ENCODE results near the gene PSMD12.
"Not testable (repeated sequence)": the region's sequence is repeated elsewhere in the genome, so short reads cannot be mapped to it uniquely, and the experiment has no call there.

PSMD12 gene

GRCh38 chr17:67401598-67402504 lies 35.5 kb upstream of the PSMD12 start:
- Histone ChIP-seq H3K9ac (ENCODE audit: low read depth, low read length) (no peak overlapping the region), H3K9me3 (ENCODE audit: insufficient read depth, low read depth, low read length) (no peaks in the 10 kb centered on the region), H3K27me3 (ENCODE audit: insufficient read depth, low read length) (no peaks in the 10 kb centered on the region), H3K4me3 (ENCODE audit: low read length) (no peak overlapping the region), H3K4me1 (ENCODE audit: insufficient read depth, low read length) (peaks cover 20% of the 10 kb centered on the region), H3K36me3 (ENCODE audit: insufficient read depth, low read depth, low read length) (no peaks in the 10 kb centered on the region), H3K27ac (ENCODE audit: low read length) (no peak overlapping the region)

DNA sequence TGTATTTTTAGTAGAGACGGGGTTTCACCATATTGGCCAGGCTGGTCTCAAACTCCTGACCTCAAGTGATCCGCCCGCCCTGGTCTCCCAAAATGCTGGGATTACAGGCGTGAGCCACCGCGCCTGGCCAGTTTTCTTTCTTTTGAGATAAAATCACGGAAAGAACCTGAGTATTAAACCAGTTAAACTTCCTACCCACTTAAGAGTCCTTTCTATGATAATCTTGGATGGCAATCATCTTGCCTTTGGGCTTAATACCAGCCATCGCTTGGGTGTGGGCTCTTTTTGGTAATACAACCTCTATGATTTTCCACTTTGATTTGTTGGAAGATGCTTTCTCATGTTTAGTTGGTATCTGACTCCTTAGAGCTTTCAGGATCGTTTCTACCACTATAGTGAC lies 34.7 kb upstream of the PSMD12 start:
- Histone ChIP-seq H3K9ac (ENCODE audit: low read depth, low read length) (no peak overlapping the region), H3K27me3 (ENCODE audit: insufficient read depth, low read length) (no peaks in the 10 kb centered on the region), H3K27ac (ENCODE audit: low read length) (no peak overlapping the region), H3K4me1 (ENCODE audit: insufficient read depth, low read length) (peaks cover 20% of the 10 kb centered on the region), H3K36me3 (ENCODE audit: insufficient read depth, low read depth, low read length) (no peaks in the 10 kb centered on the region), H3K4me3 (ENCODE audit: low read length) (no peak overlapping the region), H3K9me3 (ENCODE audit: insufficient read depth, low read depth, low read length) (no peaks in the 10 kb centered on the region)

DNA sequence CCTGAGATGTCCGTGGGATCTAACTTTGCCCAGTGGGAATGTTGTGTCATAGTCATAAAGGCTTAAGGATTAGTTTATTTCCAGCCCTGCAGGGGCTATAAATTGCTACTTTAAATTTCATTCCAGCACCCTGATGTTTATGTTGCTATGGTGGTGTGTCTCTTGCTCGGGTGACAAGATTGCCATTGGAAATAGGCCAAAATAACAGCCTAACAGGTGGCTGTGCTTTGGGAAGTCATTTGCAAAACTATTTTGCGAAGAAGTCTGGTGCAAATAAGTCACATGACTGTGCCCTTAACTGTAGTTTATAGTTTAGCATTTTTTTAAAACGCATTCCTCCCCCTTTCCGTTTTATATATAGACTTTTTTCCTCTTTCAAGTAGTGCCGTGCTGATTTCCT lies 33.8 kb upstream of the PSMD12 start:
- Histone ChIP-seq H3K27me3 (ENCODE audit: insufficient read depth, low read length) (no peaks in the 10 kb centered on the region), H3K27ac (ENCODE audit: low read length) (no peak overlapping the region), H3K4me1 (ENCODE audit: insufficient read depth, low read length) (peaks cover 20% of the 10 kb centered on the region), H3K36me3 (ENCODE audit: insufficient read depth, low read depth, low read length) (no peaks in the 10 kb centered on the region), H3K9ac (ENCODE audit: low read depth, low read length) (no peak overlapping the region), H3K9me3 (ENCODE audit: insufficient read depth, low read depth, low read length) (no peaks in the 10 kb centered on the region), H3K4me3 (ENCODE audit: low read length) (no peak overlapping the region)

DNA sequence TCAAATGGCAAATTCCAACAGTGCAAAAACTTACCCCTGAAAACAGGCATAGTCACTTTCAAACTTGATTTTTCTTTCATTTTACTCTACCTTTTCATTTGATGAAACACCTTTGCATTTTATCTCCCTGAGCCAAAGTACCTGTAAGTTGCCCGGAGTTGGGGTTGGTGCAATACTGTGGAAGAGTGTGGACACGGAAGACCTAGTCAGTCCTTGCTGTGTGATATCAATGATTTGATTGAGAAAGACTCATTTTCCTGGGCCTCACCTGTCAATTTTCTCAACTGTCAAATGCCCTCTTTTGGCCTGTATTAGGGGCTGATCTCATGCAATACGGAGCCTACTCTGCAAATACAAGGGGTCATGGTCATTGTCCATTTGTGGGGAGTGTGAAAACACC lies 33.3 kb upstream of the PSMD12 start:
- H3K9ac ChIP-seq (ENCODE audit: low read depth, low read length): no peak overlapping the region
- peaks cover 20% of the 10 kb centered on the region for H3K4me1 ChIP-seq (ENCODE audit: insufficient read depth, low read length)

DNA sequence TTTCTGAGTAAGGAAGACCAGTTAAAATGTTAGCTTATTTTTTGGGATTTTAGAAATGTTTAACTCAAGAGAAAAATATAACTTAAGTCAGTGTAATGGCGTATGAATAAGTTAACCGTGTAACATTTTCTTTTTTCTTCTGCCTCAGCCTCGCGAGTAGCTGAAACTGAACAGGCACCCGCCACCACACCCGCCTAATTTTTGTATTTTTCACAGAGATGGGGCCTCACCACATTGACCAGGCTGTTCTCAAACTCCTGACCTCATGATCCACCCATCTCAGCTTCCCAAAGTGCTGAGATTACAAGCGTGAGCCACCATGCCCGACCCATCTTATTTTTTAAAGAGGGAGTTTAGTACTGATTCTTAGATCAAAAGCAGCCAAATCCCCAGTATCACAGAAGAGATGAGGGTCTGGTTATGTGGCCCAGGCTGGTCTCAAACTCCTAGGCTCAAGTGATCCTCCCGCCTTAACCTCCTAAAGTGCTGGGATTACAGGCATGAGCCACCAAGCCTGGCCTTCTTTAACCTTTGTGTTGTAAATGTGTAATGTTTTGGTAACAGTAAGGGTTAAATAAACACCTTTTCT lies 27.5 kb upstream of the PSMD12 start:
- Histone ChIP-seq H3K27ac (ENCODE audit: low read length) (no peak overlapping the region), H3K9ac (ENCODE audit: low read depth, low read length) (no peak overlapping the region), H3K36me3 (ENCODE audit: insufficient read depth, low read depth, low read length) (no peaks in the 10 kb centered on the region), H3K4me3 (ENCODE audit: low read length) (no peak overlapping the region), H3K9me3 (ENCODE audit: insufficient read depth, low read depth, low read length) (no peaks in the 10 kb centered on the region), H3K4me1 (ENCODE audit: insufficient read depth, low read length) (no peaks in the 10 kb centered on the region), H3K27me3 (ENCODE audit: insufficient read depth, low read length) (no peaks in the 10 kb centered on the region)

More for the DNA sequence above, 33.3 kb upstream of the PSMD12 start:
- Histone ChIP-seq H3K27ac (ENCODE audit: low read length) (no peak overlapping the region), H3K27me3 (ENCODE audit: insufficient read depth, low read length) (no peaks in the 10 kb centered on the region), H3K36me3 (ENCODE audit: insufficient read depth, low read depth, low read length) (no peaks in the 10 kb centered on the region), H3K4me3 (ENCODE audit: low read length) (no peak overlapping the region), H3K9me3 (ENCODE audit: insufficient read depth, low read depth, low read length) (no peaks in the 10 kb centered on the region)

GRCh38 chr17:67392111-67392510 lies 25.7 kb upstream of the PSMD12 start:
- H3K27ac ChIP-seq (ENCODE audit: low read length): no peak overlapping the region
- H3K4me1 ChIP-seq (ENCODE audit: insufficient read depth, low read length): no peaks in the 10 kb centered on the region
- no peak overlapping the region for H3K9ac ChIP-seq (ENCODE audit: low read depth, low read length)
- H3K9me3 ChIP-seq (ENCODE audit: insufficient read depth, low read depth, low read length): no peaks in the 10 kb centered on the region
- H3K4me3 ChIP-seq (ENCODE audit: low read length): no peak overlapping the region
- H3K27me3 ChIP-seq (ENCODE audit: insufficient read depth, low read length): no peaks in the 10 kb centered on the region
- H3K36me3 ChIP-seq (ENCODE audit: insufficient read depth, low read depth, low read length): no peaks in the 10 kb centered on the region

DNA sequence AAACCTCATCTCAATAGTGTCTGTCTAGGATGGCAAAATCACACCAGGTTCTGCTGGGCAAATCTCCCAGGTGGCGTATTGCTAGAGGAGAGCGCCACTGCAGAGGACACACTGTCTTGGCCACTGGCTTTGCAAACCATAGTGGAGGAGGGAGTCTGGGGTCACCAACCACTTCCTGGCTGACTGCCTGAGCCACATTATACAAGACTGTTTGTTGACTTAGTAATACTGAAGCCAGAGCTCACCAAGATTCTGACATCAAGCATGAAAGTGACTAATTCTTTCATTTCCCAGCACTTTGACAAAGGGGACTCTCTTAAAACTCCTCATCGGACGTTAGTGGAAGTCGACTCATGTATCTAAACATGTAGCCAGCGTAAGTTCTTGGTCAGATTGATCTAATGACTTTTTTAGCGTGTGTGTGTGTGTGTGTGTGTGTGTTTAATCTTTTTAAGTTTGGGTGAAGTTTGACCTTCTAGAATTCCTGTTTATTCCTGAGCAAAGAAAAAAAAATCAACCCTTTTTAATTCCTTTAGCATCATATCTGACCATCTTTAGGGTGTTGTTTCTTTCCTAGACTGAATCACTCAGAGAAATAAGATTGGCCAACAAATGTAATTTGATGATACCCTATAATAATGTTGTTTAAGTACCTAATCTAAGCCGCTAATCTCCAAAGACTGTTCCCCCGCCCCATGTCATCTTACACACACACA lies 24.4 kb upstream of the PSMD12 start:
- no peaks in the 10 kb centered on the region for H3K9me3 ChIP-seq (ENCODE audit: insufficient read depth, low read depth, low read length)
- H3K4me3 ChIP-seq (ENCODE audit: low read length): no peak overlapping the region
- no peaks in the 10 kb centered on the region for H3K27me3 ChIP-seq (ENCODE audit: insufficient read depth, low read length)
- no peak overlapping the region for H3K27ac ChIP-seq (ENCODE audit: low read length)
- no peaks in the 10 kb centered on the region for H3K36me3 ChIP-seq (ENCODE audit: insufficient read depth, low read depth, low read length)
- no peaks in the 10 kb centered on the region for H3K4me1 ChIP-seq (ENCODE audit: insufficient read depth, low read length)
- H3K9ac ChIP-seq (ENCODE audit: low read depth, low read length): no peak overlapping the region

- Histone ChIP-seq H3K36me3 (ENCODE audit: insufficient read depth, low read depth, low read length) (no peaks in the 10 kb centered on the region), H3K4me3 (ENCODE audit: low read length) (no peak overlapping the region), H3K27me3 (ENCODE audit: insufficient read depth, low read length) (no peaks in the 10 kb centered on the region), H3K27ac (ENCODE audit: low read length) (no peak overlapping the region), H3K9me3 (ENCODE audit: insufficient read depth, low read depth, low read length) (no peaks in the 10 kb centered on the region), H3K9ac (ENCODE audit: low read depth, low read length) (no peak overlapping the region), H3K4me1 (ENCODE audit: insufficient read depth, low read length) (no peaks in the 10 kb centered on the region)
Observed at GRCh38 chr17:67390006-67390645, 23.7 kb upstream of the PSMD12 start.

DNA sequence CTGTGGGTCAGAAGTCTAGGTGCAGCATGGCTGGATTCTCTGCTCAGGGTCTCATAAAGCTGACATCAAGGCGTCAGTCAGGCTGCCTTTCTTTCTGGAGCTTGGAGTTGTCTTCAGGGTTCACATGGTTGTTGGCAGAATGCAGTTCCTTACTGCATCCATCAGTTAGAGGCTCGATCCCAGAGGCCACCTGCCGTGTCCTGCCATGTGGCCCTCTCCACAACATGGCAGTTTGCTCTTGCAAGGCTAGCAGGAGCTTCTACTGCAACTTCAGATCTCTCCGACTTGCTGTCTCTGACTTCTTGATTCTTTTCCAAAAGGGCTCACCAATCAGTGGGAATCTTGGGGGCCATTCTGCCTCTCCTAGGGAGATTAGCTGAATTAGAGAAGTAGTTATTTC lies 22.6 kb upstream of the PSMD12 start:
- no peaks in the 10 kb centered on the region for H3K4me1 ChIP-seq (ENCODE audit: insufficient read depth, low read length)
- no peak overlapping the region for H3K27ac ChIP-seq (ENCODE audit: low read length)
- no peak overlapping the region for H3K9ac ChIP-seq (ENCODE audit: low read depth, low read length)
- H3K27me3 ChIP-seq (ENCODE audit: insufficient read depth, low read length): no peaks in the 10 kb centered on the region
- no peaks in the 10 kb centered on the region for H3K9me3 ChIP-seq (ENCODE audit: insufficient read depth, low read depth, low read length)
- H3K36me3 ChIP-seq (ENCODE audit: insufficient read depth, low read depth, low read length): no peaks in the 10 kb centered on the region
- no peak overlapping the region for H3K4me3 ChIP-seq (ENCODE audit: low read length)

- not testable (repeated sequence) for H3K9me3 ChIP-seq (ENCODE audit: insufficient read depth, low read depth, low read length); H3K27ac ChIP-seq (ENCODE audit: low read length); H3K27me3 ChIP-seq (ENCODE audit: insufficient read depth, low read length); H3K4me3 ChIP-seq (ENCODE audit: low read length); H3K9ac ChIP-seq (ENCODE audit: low read depth, low read length); H3K36me3 ChIP-seq (ENCODE audit: insufficient read depth, low read depth, low read length); H3K4me1 ChIP-seq (ENCODE audit: insufficient read depth, low read length)
Observed at GRCh38 chr17:67388536-67388935, 22.2 kb upstream of the PSMD12 start.

DNA sequence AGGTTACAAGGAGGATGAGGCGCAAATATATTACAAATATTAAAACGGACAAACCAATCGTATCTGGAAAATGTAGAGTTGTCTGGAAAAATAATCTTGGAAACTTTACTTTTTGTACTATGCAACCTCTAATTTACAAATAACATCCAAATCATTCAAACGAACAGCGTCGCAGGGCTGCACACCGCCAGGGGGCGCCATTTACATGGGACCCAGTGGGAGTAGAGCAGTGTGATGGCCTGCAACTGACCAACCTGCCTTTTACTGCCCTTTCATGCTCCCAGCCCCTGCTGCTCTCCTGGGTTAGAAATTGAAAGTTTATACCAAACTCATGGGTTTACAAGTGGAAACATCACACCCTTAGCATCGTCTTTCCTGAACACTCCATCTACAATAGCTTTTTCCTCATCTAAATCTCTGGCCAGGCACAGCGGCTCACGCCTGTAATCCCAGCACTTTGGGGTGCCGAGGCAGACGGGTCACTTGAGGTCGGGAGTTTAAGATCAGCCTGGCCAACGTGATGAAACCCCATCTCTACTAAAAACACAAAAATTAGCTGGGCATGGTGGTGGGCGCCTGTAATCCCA lies 20.7 kb upstream of the PSMD12 start:
- Histone ChIP-seq H3K4me1 (ENCODE audit: insufficient read depth, low read length) (no peaks in the 10 kb centered on the region), H3K9ac (ENCODE audit: low read depth, low read length) (no peak overlapping the region)

More for the DNA sequence above, 20.7 kb upstream of the PSMD12 start:
- Histone ChIP-seq H3K9me3 (ENCODE audit: insufficient read depth, low read depth, low read length) (no peaks in the 10 kb centered on the region), H3K36me3 (ENCODE audit: insufficient read depth, low read depth, low read length) (no peaks in the 10 kb centered on the region), H3K4me3 (ENCODE audit: low read length) (no peak overlapping the region), H3K27ac (ENCODE audit: low read length) (no peak overlapping the region), H3K27me3 (ENCODE audit: insufficient read depth, low read length) (no peaks in the 10 kb centered on the region)

All from iPS-20b (cell line).